ENCODE data around the gene N4BP2. TPM values are rescaled to one million over a fixed set of nuclear protein-coding genes. Genes with fewer than 3 reads are reported as not detected.
"Not testable (repeated sequence)": the region's sequence is repeated elsewhere in the genome, so short reads cannot be mapped to it uniquely, and the experiment has no call there.

N4BP2 gene
- total and polyA plus RNA-seq, 2 experiments from 2014 or later: 11.2 to 28.8 TPM

- no peaks in the 10 kb centered on the region for H3K36me3 ChIP-seq (replicated peaks; ENCODE audit: insufficient read depth, low read depth)
- DNase-seq (ENCODE audit: low spot score): no peak
- peaks cover 98% of the 10 kb centered on the region for H3K79me2 ChIP-seq
- no peak overlapping the region for H2AFZ ChIP-seq
- no peaks in the 10 kb centered on the region for H3K4me1 ChIP-seq (ENCODE audit: insufficient read depth)
- no peaks in the 10 kb centered on the region for H3K9me3 ChIP-seq (ENCODE audit: low read depth)
- no peaks in the 10 kb centered on the region for H3K9me2 ChIP-seq (replicated peaks; ENCODE audit: insufficient read depth)
- no peak overlapping the region for H3K4me3 ChIP-seq
- H3K27ac ChIP-seq: no peak overlapping the region
- TF ChIP-seq EZH2 (IDR thresholded peaks at IDR 0.05; ENCODE audit: borderline replicate concordance) (no peak), CTCF (IDR thresholded peaks at IDR 0.05; ENCODE audit: poor library complexity) (no peak), EZH2phosphoT487 (IDR thresholded peaks at IDR 0.05; ENCODE audit: low read depth, severe bottlenecking, unreplicated experiment) (no peak)
- no peaks in the 10 kb centered on the region for H3K27me3 ChIP-seq
- H4K20me1 ChIP-seq (ENCODE audit: insufficient read depth, poor library complexity, severe bottlenecking): no peaks in the 10 kb centered on the region
- H3K4me2 ChIP-seq: no peak overlapping the region
- WGBS (ENCODE audit: low lambda C conversion rate, missing lambda C conversion rate): 100% methylated on average over 1 of the region's 1 CpG
Measured at GRCh38 chr4:40070387-40070786, 13.7 kb downstream of the N4BP2 start.

GRCh38 chr4:40086421-40086820, 29.8 kb downstream of the N4BP2 start:
- Histone ChIP-seq H3K9me2 (replicated peaks; ENCODE audit: insufficient read depth) (no peaks in the 10 kb centered on the region), H2AFZ (no peak overlapping the region), H3K9me3 (ENCODE audit: low read depth) (no peaks in the 10 kb centered on the region), H3K36me3 (replicated peaks; ENCODE audit: insufficient read depth, low read depth) (no peaks in the 10 kb centered on the region), H3K4me3 (no peak overlapping the region), H3K79me2 (peaks cover 58% of the 10 kb centered on the region), H3K4me1 (ENCODE audit: insufficient read depth) (no peaks in the 10 kb centered on the region), H4K20me1 (ENCODE audit: insufficient read depth, poor library complexity, severe bottlenecking) (no peaks in the 10 kb centered on the region), H3K27ac (no peak overlapping the region), H3K4me2 (no peak overlapping the region), H3K27me3 (no peaks in the 10 kb centered on the region)
- over 99% methylated on average over 8 of the region's 8 CpGs for WGBS (ENCODE audit: low lambda C conversion rate, missing lambda C conversion rate)
- no peak for TF ChIP-seq EZH2phosphoT487 (IDR thresholded peaks at IDR 0.05; ENCODE audit: low read depth, severe bottlenecking, unreplicated experiment)
- TF ChIP-seq CTCF (IDR thresholded peaks at IDR 0.05; ENCODE audit: poor library complexity): no peak
- TF ChIP-seq EZH2 (IDR thresholded peaks at IDR 0.05; ENCODE audit: borderline replicate concordance): no peak
- no peak for DNase-seq (ENCODE audit: low spot score)

- H2AFZ ChIP-seq: no peak overlapping the region
- H3K4me1 ChIP-seq (ENCODE audit: insufficient read depth): no peaks in the 10 kb centered on the region
- no peak overlapping the region for H3K4me2 ChIP-seq
- H3K4me3 ChIP-seq: no peak overlapping the region
- H3K27ac ChIP-seq: no peak overlapping the region
- no peaks in the 10 kb centered on the region for H3K36me3 ChIP-seq (replicated peaks; ENCODE audit: insufficient read depth, low read depth)
- WGBS (ENCODE audit: low lambda C conversion rate, missing lambda C conversion rate): 93% methylated on average over 10 of the region's 10 CpGs
- no peaks in the 10 kb centered on the region for H4K20me1 ChIP-seq (ENCODE audit: insufficient read depth, poor library complexity, severe bottlenecking)
- no peaks in the 10 kb centered on the region for H3K9me2 ChIP-seq (replicated peaks; ENCODE audit: insufficient read depth)
- H3K27me3 ChIP-seq: no peaks in the 10 kb centered on the region
- no peaks in the 10 kb centered on the region for H3K9me3 ChIP-seq (ENCODE audit: low read depth)
- peaks cover 63% of the 10 kb centered on the region for H3K79me2 ChIP-seq
- no peak for TF ChIP-seq EZH2phosphoT487 (IDR thresholded peaks at IDR 0.05; ENCODE audit: low read depth, severe bottlenecking, unreplicated experiment)
- no peak for TF ChIP-seq EZH2 (IDR thresholded peaks at IDR 0.05; ENCODE audit: borderline replicate concordance)
- TF ChIP-seq CTCF (IDR thresholded peaks at IDR 0.05; ENCODE audit: poor library complexity): no peak
- DNase-seq (ENCODE audit: low spot score): no peak
Measured at GRCh38 chr4:40087799-40088366, 31.2 kb downstream of the N4BP2 start.

- H4K20me1 ChIP-seq (ENCODE audit: insufficient read depth, poor library complexity, severe bottlenecking); H3K27me3 ChIP-seq; H3K27ac ChIP-seq; H3K9me2 ChIP-seq (replicated peaks; ENCODE audit: insufficient read depth); DNase-seq (ENCODE audit: low spot score); H3K36me3 ChIP-seq (replicated peaks; ENCODE audit: insufficient read depth, low read depth); H3K9me3 ChIP-seq (ENCODE audit: low read depth); H2AFZ ChIP-seq; H3K4me2 ChIP-seq; H3K4me3 ChIP-seq; H3K4me1 ChIP-seq (ENCODE audit: insufficient read depth): not testable (repeated sequence)
- peaks cover 87% of the 10 kb centered on the region for H3K79me2 ChIP-seq
- 100% methylated on average over 10 of the region's 10 CpGs for WGBS (ENCODE audit: low lambda C conversion rate, missing lambda C conversion rate)
Measured at GRCh38 chr4:40093400-40093799, 36.8 kb downstream of the N4BP2 start.

All from hepatocyte (in vitro differentiated cells).